ENCODE data around the gene NEUROD4.

The NEUROD4 gene

DNA sequence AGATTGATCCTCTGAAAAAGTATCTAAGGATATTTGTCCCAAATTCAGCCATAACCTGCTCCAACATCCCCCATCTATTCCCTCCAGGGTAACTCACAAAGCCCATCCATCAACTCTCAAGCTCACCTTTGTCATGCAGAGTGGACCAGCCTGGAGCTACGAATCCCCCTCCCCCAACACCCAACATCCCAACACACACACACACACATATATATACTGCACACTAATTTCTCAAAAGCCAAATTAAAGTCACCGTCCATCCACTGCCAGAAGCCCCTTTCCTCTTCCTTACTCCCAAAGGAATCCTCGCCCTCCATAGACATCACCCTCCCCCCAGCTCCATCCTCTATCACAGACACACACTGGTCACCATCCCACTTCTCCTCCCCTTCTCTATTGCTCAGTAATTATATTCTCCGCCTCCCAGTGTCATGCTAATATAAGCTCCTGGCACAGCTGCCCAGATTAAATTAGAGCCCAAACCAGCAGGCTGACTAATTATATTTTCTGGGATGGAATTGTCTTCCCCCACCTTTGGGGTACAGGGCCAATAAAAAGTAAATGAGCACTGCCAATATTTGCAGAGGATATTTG, 21.7 kb upstream of the NEUROD4 start:
- DNase-seq (ENCODE audit: low read depth) = no peak

GRCh38 chr12:54998958-54999510, 20.7 kb upstream of the NEUROD4 start:
- no peak for DNase-seq (ENCODE audit: low read depth)

DNA sequence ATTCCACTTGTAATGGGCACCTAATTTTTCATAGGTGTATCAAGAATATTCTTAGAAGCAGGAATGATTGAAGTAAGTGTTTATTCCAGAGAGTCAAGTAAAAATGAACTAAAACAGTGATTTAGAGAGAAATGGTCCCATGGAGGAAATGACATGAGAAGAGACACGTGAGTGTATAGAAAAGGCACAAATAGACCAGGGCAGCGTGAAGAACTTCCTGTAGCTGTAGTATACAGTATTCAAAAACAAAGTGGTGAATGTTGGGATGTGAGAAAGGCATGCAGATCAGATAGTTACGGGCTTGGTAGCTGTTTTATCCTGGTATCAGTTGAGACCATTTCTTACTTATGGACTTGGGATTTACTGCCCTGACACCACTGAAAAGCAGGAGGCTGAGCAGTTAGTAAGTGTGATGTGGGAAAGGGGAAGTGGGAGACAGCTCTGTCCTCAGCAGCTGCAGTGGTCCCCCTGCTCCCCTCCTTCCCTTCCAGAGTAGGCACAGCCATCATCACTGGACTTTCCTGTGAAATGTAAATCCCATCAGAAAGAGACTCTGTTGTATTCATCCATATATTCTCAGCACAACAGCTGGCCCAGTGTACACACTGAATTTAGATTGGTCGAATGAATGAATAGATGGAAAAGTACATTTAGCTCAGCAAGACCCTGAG, 18.4 kb upstream of the NEUROD4 start:
- DNase-seq (ENCODE audit: low read depth) = no peak

- no peak for DNase-seq (ENCODE audit: low read depth)
Measured at GRCh38 chr12:55002355-55002754, 17.4 kb upstream of the NEUROD4 start.

- DNase-seq (ENCODE audit: low read depth) = no peak
Measured at GRCh38 chr12:55008944-55009585, 10.7 kb upstream of the NEUROD4 start.

DNA sequence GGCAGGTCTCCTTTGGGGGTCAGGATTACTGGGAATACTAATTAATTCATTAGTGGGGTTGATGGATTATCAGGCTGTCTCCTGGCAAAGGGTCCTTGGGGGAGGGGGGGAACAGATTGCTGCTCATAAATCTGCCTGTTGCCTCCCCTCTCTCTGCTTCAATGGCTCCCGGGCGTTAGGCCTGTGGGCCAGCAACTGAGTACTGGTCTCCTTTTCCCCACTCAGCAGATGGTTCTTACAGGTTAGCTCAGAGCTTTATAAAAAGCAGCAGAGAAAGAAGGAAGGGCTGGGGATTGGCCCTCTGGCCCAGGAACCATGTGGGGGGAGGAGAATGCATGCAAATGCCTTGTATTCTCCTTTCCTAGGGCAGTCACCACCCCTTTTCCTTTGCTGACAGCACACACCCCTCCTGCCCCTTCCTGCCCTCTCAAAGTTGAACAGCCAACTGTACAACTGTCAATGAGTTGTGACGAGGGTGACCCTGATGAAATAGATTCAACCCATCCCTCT, 2.3 kb upstream of the NEUROD4 start:
- no peak for DNase-seq (ENCODE audit: low read depth)

- no peak for DNase-seq (ENCODE audit: low read depth)
Measured at GRCh38 chr12:55024575-55024974, 4.8 kb downstream of the NEUROD4 start.

- no peak for DNase-seq (ENCODE audit: low read depth)
Measured at GRCh38 chr12:55025508-55025907, 5.7 kb downstream of the NEUROD4 start.

- DNase-seq (ENCODE audit: low read depth) = no peak
Measured at GRCh38 chr12:55034218-55034617, 14.4 kb downstream of the NEUROD4 start.

DNA sequence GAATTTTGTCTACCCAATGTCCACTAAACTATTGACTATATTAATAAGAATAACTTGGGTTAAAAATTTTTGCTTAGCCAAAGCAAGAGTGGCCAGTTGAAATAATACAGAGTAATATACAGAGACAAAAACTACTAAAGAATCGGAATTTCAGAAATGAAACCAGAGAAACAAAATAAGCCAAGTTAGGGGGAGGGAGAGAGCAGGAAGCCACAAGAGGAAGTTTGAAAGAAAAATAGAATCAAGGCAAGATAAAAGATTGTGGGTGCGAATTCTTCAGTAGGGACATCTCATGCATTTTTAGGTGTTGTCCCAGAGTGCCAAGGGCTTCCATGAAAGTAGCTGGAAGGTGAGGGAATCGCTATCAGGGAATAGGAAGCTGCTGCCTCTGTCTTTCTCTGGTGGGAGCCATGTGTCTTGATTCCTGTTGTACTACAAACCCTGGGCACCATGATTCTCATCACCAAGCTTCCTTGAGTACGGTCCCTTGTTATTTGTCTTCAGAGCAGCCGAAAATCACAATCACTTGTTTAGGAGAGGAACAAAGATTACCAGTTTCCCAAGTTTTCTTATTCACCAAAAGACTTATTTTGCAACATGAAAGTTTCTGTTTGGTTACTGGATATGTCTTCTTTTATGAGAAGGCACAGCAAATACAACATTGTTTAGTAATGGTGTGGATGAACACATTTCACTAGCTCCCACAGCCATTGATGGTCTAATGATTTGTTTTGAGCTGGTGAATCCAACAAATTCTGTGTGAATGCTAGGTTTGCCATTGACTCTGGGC, 16.7 kb downstream of the NEUROD4 start:
- no peak for DNase-seq (ENCODE audit: low read depth)

- DNase-seq (ENCODE audit: low read depth) = no peak
Measured at GRCh38 chr12:55037351-55037987, 17.7 kb downstream of the NEUROD4 start.

GRCh38 chr12:55039395-55040354, 19.9 kb downstream of the NEUROD4 start:
- no peak for DNase-seq (ENCODE audit: low read depth)

DNA sequence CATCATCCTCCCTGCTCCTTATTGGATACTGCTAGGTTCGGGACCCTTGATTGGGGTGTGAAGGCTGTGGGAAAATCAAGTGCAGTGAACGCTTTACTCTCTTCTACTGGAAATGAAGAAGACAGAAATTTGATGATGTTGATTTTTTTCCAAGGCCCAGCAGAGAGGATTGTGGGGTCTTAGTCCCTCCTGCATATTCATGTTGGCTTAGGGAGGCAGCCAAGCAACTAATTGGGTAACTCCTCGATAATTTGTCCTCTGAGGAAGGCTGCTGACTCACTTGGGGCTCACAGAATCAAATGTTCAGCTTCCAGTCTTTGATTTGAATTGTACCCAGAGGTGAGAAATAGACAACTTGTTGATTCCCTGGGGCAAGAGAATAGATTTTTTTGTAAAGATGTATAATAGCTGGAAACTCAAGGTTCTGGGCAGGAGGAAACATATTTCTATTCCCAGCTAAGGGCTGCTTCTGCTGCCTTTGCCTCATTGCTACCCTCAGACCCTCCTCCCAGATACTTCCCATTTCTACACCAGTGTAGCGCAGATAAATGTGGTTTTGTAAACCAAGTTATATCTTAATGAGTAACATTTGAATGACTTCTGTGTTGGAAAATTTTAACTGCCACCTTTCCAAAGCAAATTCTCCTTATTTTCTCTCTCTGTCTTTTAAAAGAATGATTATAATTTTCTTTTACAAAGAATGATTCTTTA, 21.7 kb downstream of the NEUROD4 start:
- no peak for DNase-seq (ENCODE audit: low read depth)

DNA sequence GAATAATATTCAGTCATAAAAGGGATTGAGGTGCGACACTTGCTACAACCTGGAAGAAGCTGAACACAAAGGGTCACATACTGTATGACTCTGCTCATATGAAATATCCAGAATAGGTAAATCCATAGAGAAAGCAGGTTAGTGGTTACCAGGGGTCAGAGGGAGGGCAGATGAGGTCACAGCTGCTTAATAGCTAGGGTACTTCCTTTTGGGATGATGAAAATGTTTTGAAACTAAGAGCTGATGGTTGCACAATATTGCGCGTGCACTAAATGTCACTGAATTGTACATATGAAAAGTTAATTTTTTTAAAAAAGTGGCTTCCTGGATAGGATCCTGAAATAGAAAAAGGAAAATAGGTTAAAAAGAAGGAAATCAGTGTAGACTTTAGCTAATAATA, 23.8 kb downstream of the NEUROD4 start:
- no peak for DNase-seq (ENCODE audit: low read depth)

- no peak for DNase-seq (ENCODE audit: low read depth)
Measured at GRCh38 chr12:55044135-55044534, 24.4 kb downstream of the NEUROD4 start.

GRCh38 chr12:55049676-55050075, 29.9 kb downstream of the NEUROD4 start:
- no peak for DNase-seq (ENCODE audit: low read depth)

DNA sequence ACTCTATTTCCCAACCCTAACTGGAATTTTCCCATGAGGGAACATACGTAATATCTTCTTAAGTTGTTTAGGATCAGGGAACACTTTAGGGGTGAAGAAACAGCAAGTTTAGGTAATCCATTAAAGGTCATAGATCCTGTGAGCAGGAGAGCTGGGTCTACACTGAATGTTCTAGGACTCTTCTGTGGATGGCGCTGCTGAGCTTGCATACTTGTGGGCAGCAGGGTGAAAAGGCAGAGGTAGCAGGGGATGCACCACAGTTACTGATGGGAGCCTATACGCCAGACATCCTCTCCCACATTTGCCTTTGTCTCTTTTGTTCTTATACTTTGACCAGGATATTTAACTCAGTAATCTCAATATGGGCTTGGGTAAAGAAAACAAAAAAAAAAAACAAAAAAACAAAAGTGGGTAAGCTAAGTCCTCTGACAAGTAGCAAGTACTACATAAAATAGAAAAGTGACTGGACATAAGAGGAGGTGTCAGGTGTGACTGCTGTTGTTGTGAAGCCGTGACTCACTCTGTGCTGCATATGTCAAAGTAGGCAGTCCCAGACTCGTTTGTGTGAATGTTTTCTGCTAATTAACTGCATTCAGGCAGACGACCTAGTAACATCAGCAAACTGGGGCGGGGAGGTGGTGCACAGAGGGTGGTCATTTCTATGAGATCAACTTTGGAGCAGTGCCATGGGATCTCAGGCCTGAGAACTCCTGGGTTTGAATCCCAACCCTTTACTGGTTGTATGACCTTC, 31.6 kb downstream of the NEUROD4 start:
- no peak for DNase-seq (ENCODE audit: low read depth)

DNA sequence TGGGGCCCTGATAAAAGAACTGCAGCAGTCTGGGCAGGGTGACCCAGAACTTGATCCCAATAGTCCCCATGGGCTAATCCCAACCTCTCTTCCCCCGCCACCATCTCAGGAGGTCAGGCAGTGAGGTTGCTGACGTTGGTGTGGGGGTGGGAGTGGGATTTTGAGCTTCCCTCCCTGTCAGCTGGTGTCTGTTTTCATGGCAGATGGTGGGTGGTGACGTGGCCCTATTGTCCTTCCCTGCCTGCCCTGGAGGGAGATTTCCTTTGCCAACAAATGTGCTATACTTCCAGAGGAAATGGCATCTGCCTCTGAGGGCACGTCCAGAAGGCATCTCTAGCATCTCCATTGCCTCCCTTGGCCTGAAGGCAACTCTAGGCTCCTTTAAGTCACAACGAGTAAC, 37.7 kb downstream of the NEUROD4 start:
- no peak for DNase-seq (ENCODE audit: low read depth)

GRCh38 chr12:55058082-55058481, 38.3 kb downstream of the NEUROD4 start:
- no peak for DNase-seq (ENCODE audit: low read depth)

All from stimulated activated CD8-positive, alpha-beta memory T cell treated with anti-CD3 and anti-CD28 coated beads, Interleukin-15, amount 100 ng/mL, for 1 hour (primary cell).